SK-N-SH (cell line): Measurements from ENCODE around the gene ARHGAP26. TPM values are rescaled to one million over a fixed set of nuclear protein-coding genes. Genes with fewer than 3 reads are reported as not detected.
A peak's percentile ranks its signal among the peaks of the same experiment; 100 is the strongest.

Experiments
- CTCF ChIA-PET: fragments of 300-600, 350-600 bp; formaldehyde crosslinking; extraction: SDS; loops from one replicate; lab custom pipeline; 2021; lab: Yijun Ruan, JAX
- POLR2A ChIA-PET: fragments of 350-600 bp; sonication (Branson Sonifier 250); formaldehyde crosslinking; extraction: SDS; loops from one replicate; lab custom pipeline; 2020; ENCODE audit warnings: antibody characterized with exemption, inconsistent platforms; lab: Yijun Ruan, JAX
- DNase-seq: peaks from one replicate; pipeline ENCODE4 v3.0.0; 2012
- H2AFZ ChIP-seq: fragments of 200-600 bp; sonication (generic); 2 replicates; pipeline ENCODE4 v1.8.1; 2016; ENCODE audit warnings: antibody characterized with exemption, mild to moderate bottlenecking, low read depth
- H3F3A ChIP-seq: fragments of 200-600 bp; sonication (generic); replicated peaks from 2 replicates; pipeline ENCODE3; 2016; ENCODE audit warnings: antibody characterized with exemption, mild to moderate bottlenecking; ENCODE audit not compliant: insufficient read depth
- H3K27ac ChIP-seq, 2 experiments: fragments of 200-500 bp in 1 of 2; fragments of 200-600 bp in 1 of 2; sonication (Bioruptor generic) in 1 of 2; sonication (generic), shearing (Covaris generic) in 1 of 2; 2 replicates each; pipeline versions ENCODE4 v1.5.1 to v1.6.1; 2014 to 2016; ENCODE audit warnings: low read depth in 2 of 2, inconsistent platforms in 1 of 2, low read length in 1 of 2, mild to moderate bottlenecking in 1 of 2, mixed read lengths in 1 of 2
- H3K27me3 ChIP-seq: fragments of 200-600 bp; sonication (generic), shearing (Covaris generic); 2 replicates; pipeline ENCODE4 v1.6.1; 2016; ENCODE audit warnings: mixed run types; ENCODE audit not compliant: insufficient read depth
- H3K36me3 ChIP-seq, 2 experiments: fragments of 200-500 bp in 1 of 2; fragments of 200-600 bp in 1 of 2; sonication (Bioruptor generic) in 1 of 2; sonication (generic) in 1 of 2; replicated peaks in 1 of 2; 2 replicates each; pipeline versions ENCODE3 to v1.5.1; 2014 to 2016; ENCODE audit warnings: low read length in 1 of 2, mild to moderate bottlenecking in 1 of 2; ENCODE audit not compliant: insufficient read depth in 2 of 2, control insufficient read depth in 1 of 2
- H3K4me1 ChIP-seq, 2 experiments: fragments of 200-500 bp in 1 of 2; fragments of 200-600 bp in 1 of 2; sonication (Bioruptor generic) in 1 of 2; sonication (generic), shearing (Covaris generic) in 1 of 2; 2 replicates each; pipeline versions ENCODE4 v1.5.1 to v1.6.1; 2014 to 2016; ENCODE audit warnings: low read depth in 1 of 2, low read length in 1 of 2, mixed run types in 1 of 2; ENCODE audit not compliant: insufficient read depth in 2 of 2, control insufficient read depth in 1 of 2
- H3K4me2 ChIP-seq: fragments of 200-600 bp; sonication (generic), shearing (Covaris generic); 2 replicates; pipeline ENCODE4 v1.6.1; 2017; ENCODE audit warnings: mixed run types
- H3K4me3 ChIP-seq, 2 experiments: fragments of 200-500 bp in 1 of 2; fragments of 200-600 bp in 1 of 2; sonication (Bioruptor generic) in 1 of 2; sonication (generic), shearing (Covaris generic) in 1 of 2; 2 replicates each; pipeline versions ENCODE4 v1.5.1 to v1.8.1; 2014 to 2016; ENCODE audit warnings: low read depth in 2 of 2, inconsistent platforms in 1 of 2, low read length in 1 of 2, mild to moderate bottlenecking in 1 of 2, mixed read lengths in 1 of 2, moderate library complexity in 1 of 2
- H3K79me2 ChIP-seq: fragments of 200-600 bp; sonication (generic); 2 replicates; pipeline ENCODE4 v1.8.1; 2017; ENCODE audit warnings: mild to moderate bottlenecking; ENCODE audit not compliant: insufficient read depth
- H3K9ac ChIP-seq: fragments of 200-600 bp; sonication (generic); 2 replicates; pipeline ENCODE4 v1.6.1; 2017; ENCODE audit warnings: mixed run types
- H3K9me2 ChIP-seq: fragments of 200-600 bp; sonication (generic); 2 replicates; pipeline ENCODE4 v1.6.1; 2017; ENCODE audit warnings: mixed run types
- H3K9me3 ChIP-seq: fragments of 200-600 bp; sonication (generic); 2 replicates; pipeline ENCODE4 v1.6.1; 2017; ENCODE audit warnings: mixed run types, mild to moderate bottlenecking, moderate library complexity
- H4K20me1 ChIP-seq: fragments of 200-600 bp; sonication (generic); 2 replicates; pipeline ENCODE4 v1.6.1; 2017; ENCODE audit warnings: mild to moderate bottlenecking, mixed run types; ENCODE audit not compliant: insufficient read depth
- CHD2 ChIP-seq: fragments of 150-350 bp; IDR thresholded peaks from 2 replicates; pipeline ENCODE4 v1.6.1; 2018; ENCODE audit warnings: low read length; ENCODE audit not compliant: partially characterized antibody
- EP300 ChIP-seq, 2 experiments: IDR thresholded peaks; 2 replicates each; pipeline versions ENCODE4 v1.4.0 to v1.6.1; 2012; ENCODE audit warnings: borderline replicate concordance in 1 of 2, low read depth in 1 of 2, low read length in 1 of 2
- EZH2phosphoT487 ChIP-seq: fragments of 200-600 bp; sonication (generic); IDR thresholded peaks from 2 replicates; pipeline ENCODE4 v1.6.1; 2017; ENCODE audit warnings: low read depth, mixed run types, mild to moderate bottlenecking, antibody characterized with exemption, moderate library complexity, borderline replicate concordance
- FOSL2 ChIP-seq: IDR thresholded peaks from 2 replicates; pipeline ENCODE4 v1.4.0; 2012; ENCODE audit warnings: low read depth, mild to moderate bottlenecking, moderate library complexity, borderline replicate concordance
- GABPA ChIP-seq: IDR thresholded peaks from 2 replicates; pipeline ENCODE4 v1.4.0; 2012; ENCODE audit warnings: low read depth, mild to moderate bottlenecking
- GATA2 ChIP-seq: sonication (generic); formaldehyde crosslinking; IDR thresholded peaks from 2 replicates; pipeline ENCODE4 v1.5.0; 2020; ENCODE audit warnings: mild to moderate bottlenecking, missing genetic modification reagents
- NFIC ChIP-seq: IDR thresholded peaks from 2 replicates; pipeline ENCODE4 v1.4.0; 2012; ENCODE audit warnings: borderline replicate concordance
- REST ChIP-seq: IDR thresholded peaks from 2 replicates; pipeline ENCODE4 v1.6.1; 2012; ENCODE audit warnings: mild to moderate bottlenecking, low read depth, low read length, moderate library complexity
- RFX5 ChIP-seq: IDR thresholded peaks from 2 replicates; pipeline ENCODE4 v1.6.1; 2012; ENCODE audit warnings: mild to moderate bottlenecking, improper control_type of control experiment, low read length
- SIN3A ChIP-seq: IDR thresholded peaks from 2 replicates; pipeline ENCODE4 v1.6.1; 2012; ENCODE audit warnings: low read depth, mild to moderate bottlenecking, low read length, moderate library complexity, borderline replicate concordance
- SMC3 ChIP-seq: IDR thresholded peaks from 2 replicates; pipeline ENCODE4 v1.6.1; 2012; ENCODE audit warnings: low read depth, low read length, improper control_type of control experiment
- TCF12 ChIP-seq: IDR thresholded peaks from 2 replicates; pipeline ENCODE4 v1.4.0; 2012
- TEAD4 ChIP-seq: IDR thresholded peaks from 2 replicates; pipeline ENCODE4 v1.4.0; 2012; ENCODE audit warnings: mild to moderate bottlenecking, borderline replicate concordance; ENCODE audit not compliant: insufficient read depth
- YY1 ChIP-seq: IDR thresholded peaks from 2 replicates; pipeline ENCODE4 v1.4.0; 2012; ENCODE audit warnings: low read depth, mild to moderate bottlenecking
- ZBTB33 ChIP-seq: IDR thresholded peaks from 2 replicates; pipeline ENCODE4 v1.4.0; 2012; ENCODE audit warnings: low read depth, borderline replicate concordance
- WGBS: methylation state at CpG from one replicate; pipeline ENCODE4 v1.1.6; 2017; ENCODE audit warnings: low lambda C conversion rate; 5-methylcytosine and 5-hydroxymethylcytosine counted together
- polyA plus RNA-seq, 3 experiments: library from polyadenylated mRNA; depleted of rRNA; stranded (reverse); fragments of >200 nt; gene quantifications; 2 replicates each; pipeline ENCODE4 v1.2.3, GENCODE V29; 2012
- TF ChIP-seq, protein P1 (sequence below): fragments of 150-350 bp; IDR thresholded peaks from 2 replicates; pipeline ENCODE4 v1.6.1; 2016; ENCODE audit warnings: mild to moderate bottlenecking, low read depth, low read length
- TF ChIP-seq, protein P2 (sequence below): IDR thresholded peaks from 2 replicates; pipeline ENCODE4; 2012

Gene ARHGAP26
- polyA plus RNA-seq, 1 of the 3 experiments (the other 2 are of a cell fraction): 6.1 TPM

GRCh38 chr5:143106174-143106573, 336.0 kb downstream of the ARHGAP26 start (continued):
- TF ChIP-seq, protein P1, sequence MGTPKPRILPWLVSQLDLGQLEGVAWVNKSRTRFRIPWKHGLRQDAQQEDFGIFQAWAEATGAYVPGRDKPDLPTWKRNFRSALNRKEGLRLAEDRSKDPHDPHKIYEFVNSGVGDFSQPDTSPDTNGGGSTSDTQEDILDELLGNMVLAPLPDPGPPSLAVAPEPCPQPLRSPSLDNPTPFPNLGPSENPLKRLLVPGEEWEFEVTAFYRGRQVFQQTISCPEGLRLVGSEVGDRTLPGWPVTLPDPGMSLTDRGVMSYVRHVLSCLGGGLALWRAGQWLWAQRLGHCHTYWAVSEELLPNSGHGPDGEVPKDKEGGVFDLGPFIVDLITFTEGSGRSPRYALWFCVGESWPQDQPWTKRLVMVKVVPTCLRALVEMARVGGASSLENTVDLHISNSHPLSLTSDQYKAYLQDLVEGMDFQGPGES: no peak
- TF ChIP-seq SMC3: peak; percentile 63
- TF ChIP-seq EP300 (IDR thresholded peaks at IDR 0.05; ENCODE audit: borderline replicate concordance in 1 of 2, low read depth in 1 of 2, low read length in 1 of 2): no peak
- TF ChIP-seq YY1: no peak

DNA sequence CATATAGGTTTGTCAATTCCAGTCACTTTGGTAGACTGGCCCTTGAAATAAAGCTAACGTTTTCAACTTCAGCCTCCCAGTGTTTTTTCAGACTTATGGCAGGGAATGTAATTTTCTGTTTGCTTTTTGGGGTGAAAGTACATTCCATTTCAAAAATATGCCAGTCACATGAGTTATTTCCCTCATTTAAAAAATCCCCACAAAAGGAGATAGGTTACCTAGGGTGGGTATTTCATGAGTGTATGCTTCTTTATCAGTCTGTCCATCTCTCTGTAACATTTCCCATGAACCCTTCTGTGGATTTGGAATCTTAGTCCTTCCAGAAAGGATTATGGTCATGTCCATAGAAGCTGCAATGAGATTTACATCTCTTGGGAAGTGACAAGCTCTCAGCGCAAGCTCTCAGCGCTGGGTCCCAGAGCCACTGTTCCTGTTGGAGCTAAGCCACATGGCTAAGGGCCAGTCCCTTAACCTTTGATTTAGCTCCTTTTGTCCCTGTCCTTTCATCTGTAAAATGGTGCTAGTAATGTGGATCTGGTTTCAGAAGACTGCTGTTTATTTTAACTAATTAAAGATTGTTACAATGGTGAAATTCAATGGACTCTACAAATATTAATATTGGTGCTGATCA, 338.4 kb downstream of the ARHGAP26 start:
- CTCF ChIA-PET: interaction anchor here (0.6 to 4.0 kb wide), 7 partner anchors 21 to 1034 kb away, joined by 3 to 24 read pairs (median 3); partner anchors contain the start of gene NR3C1
- Histone ChIP-seq H3K4me3 (no peak overlapping the region), H2AFZ (no peak overlapping the region), H3K36me3 (no peaks in the 10 kb centered on the region), H3K9ac (no peak overlapping the region), H4K20me1 (no peaks in the 10 kb centered on the region), H3K27me3 (no peaks in the 10 kb centered on the region), H3K9me3 (no peaks in the 10 kb centered on the region), H3K79me2 (no peaks in the 10 kb centered on the region), H3K9me2 (no peaks in the 10 kb centered on the region), H3K4me1 (peaks cover 0 to 20% of the 10 kb centered on the region in 2 experiments), H3K27ac (no peak overlapping the region), H3K4me2 (no peak overlapping the region), H3F3A (no peaks in the 10 kb centered on the region)
- TF ChIP-seq NFIC: no peak
- TF ChIP-seq GABPA: no peak
- TF ChIP-seq TEAD4: no peak
- peak; percentile 47; the same call in 1 of the 2 replicates for TF ChIP-seq GATA2 (CRISPR knock-in tag)
- TF ChIP-seq, protein P2, sequence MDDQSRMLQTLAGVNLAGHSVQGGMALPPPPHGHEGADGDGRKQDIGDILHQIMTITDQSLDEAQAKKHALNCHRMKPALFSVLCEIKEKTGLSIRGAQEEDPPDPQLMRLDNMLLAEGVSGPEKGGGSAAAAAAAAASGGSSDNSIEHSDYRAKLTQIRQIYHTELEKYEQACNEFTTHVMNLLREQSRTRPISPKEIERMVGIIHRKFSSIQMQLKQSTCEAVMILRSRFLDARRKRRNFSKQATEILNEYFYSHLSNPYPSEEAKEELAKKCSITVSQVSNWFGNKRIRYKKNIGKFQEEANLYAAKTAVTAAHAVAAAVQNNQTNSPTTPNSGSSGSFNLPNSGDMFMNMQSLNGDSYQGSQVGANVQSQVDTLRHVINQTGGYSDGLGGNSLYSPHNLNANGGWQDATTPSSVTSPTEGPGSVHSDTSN: no peak
- TF ChIP-seq RFX5: no peak
- POLR2A ChIA-PET: no interaction called here
- no peak for DNase-seq
- WGBS: 93% methylated on average over 3 of the region's 3 CpGs

- H3K9ac ChIP-seq: no peak overlapping the region
- H4K20me1 ChIP-seq: no peaks in the 10 kb centered on the region
- 0 out of 4 replicates have a peak overlapping the region, but pooled peaks of 1 of the 2 experiments have one; percentile 43 for H3K27ac ChIP-seq
- no peaks in the 10 kb centered on the region for H3K36me3 ChIP-seq
- WGBS: 61% methylated on average over 1 of the region's 1 CpG
- no peaks in the 10 kb centered on the region for H3F3A ChIP-seq
- no peak for DNase-seq
- ChIA-PET CTCF (interaction anchor here (2.2 to 2.4 kb wide), 2 partner anchors 293 to 714 kb away, joined by 6 to 7 read pairs; partner anchors contain the start of gene NR3C1), POLR2A (no interaction called here)
- no peak overlapping the region for H3K4me3 ChIP-seq
- H3K4me2 ChIP-seq: no peak overlapping the region
- no peaks in the 10 kb centered on the region for H3K9me2 ChIP-seq
- no peaks in the 10 kb centered on the region for H3K79me2 ChIP-seq
- no peaks in the 10 kb centered on the region for H3K9me3 ChIP-seq
- no peaks in the 10 kb centered on the region for H3K27me3 ChIP-seq
- H3K4me1 ChIP-seq: peaks cover 0 to 25% of the 10 kb centered on the region in 2 experiments
- H2AFZ ChIP-seq: no peak overlapping the region
- TF ChIP-seq ZBTB33 (no peak), CHD2 (no peak), TCF12 (no peak), SIN3A (no peak), GATA2 (CRISPR knock-in tag) (no peak), EP300 (IDR thresholded peaks at IDR 0.05; ENCODE audit: borderline replicate concordance in 1 of 2, low read depth in 1 of 2, low read length in 1 of 2) (no peak), EZH2phosphoT487 (no peak), REST (no peak), FOSL2 (no peak)
These were observed 340.4 kb downstream of the ARHGAP26 start for GRCh38 chr5:143110591-143110990.
